Activated CD4-positive, alpha-beta T cell treated with anti-CD3 and anti-CD28 coated beads, Interleukin-2, amount 50 U/mL, for 1 hour (primary cell): ENCODE data around the gene MTAP.

Experiments used
- DNase-seq: peaks from one replicate; pipeline ENCODE4 v3.0.0-alpha.2; 2020

MTAP gene

DNA sequence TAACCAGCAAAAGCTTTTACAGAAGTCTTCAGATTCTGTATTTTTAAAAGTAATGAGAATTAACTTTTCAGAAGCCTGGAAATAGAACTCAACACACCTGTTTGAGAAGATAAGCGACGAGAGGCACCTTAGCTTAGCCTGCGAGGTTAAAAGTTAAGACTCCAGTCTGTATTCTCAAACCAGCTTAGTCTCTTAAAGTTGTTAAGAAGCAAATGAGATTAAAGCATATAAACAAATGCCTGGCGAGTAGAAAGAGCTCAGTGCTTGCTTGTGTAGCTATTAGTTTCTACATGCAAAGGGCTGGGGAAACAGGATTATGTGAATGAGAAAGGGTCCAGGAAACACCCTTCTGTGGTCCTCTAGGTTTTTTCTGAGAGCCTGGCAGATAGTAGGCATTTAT, 51.7 kb downstream of the MTAP start:
- no peak for DNase-seq

DNA sequence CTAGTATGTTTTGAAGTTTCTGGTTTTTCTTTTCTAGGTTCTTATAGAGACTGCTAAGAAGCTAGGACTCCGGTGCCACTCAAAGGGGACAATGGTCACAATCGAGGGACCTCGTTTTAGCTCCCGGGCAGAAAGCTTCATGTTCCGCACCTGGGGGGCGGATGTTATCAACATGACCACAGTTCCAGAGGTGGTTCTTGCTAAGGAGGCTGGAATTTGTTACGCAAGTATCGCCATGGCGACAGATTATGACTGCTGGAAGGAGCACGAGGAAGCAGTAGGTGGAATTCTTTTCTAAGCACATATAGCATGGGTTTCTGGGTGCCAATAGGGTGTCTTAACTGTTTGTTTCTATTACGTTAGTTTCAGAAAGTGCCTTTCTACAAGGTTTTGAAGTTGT, 52.2 kb downstream of the MTAP start:
- no peak for DNase-seq

DNA sequence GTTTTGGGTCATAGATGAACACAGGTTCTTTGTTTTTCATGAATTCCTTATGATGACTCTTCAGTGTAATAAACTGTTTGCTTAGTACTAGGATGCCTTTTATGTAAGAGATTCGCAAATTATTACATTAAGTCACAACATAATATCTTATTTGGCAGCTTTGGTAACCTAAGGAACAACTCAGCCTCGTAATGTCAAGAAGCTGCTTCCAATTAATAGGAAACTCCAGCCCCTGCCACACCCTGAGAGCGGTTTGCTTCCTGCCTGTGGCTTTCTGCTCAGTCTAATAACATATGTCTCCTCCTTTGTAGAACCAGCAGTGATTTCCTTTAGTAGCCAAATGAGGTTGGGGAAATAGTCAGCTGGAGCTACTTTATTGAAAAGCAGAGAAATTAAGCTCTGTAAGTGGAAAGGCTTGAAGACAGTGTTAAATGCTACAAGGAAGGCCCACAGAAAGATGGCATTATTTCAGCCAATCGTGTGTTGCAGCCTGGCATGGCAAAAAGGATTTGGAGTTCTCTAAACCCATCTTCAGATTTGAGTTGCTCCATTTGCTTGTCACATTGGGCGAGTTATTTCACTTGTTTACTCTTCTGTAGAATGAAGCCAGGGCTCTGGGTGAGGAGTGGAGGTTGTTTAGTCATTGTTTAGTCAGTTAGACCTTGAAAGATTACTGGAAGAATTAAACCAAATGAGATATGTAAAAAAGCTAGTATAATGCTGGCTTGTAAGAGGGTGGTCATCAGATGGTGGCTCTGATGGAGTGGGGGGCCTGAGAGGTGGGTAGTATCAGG, 54.1 kb downstream of the MTAP start:
- DNase-seq = no peak

DNA sequence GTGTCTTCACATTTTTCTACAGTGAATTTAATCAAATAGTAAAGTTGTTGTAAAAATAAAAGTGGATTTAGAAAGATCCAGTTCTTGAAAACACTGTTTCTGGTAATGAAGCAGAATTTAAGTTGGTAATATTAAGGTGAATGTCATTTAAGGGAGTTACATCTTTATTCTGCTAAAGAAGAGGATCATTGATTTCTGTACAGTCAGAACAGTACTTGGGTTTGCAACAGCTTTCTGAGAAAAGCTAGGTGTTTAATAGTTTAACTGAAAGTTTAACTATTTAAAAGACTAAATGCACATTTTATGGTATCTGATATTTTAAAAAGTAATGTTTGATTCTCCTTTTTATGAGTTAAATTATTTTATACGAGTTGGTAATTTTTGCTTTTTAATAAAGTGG, 60.4 kb downstream of the MTAP start:
- no peak for DNase-seq

DNA sequence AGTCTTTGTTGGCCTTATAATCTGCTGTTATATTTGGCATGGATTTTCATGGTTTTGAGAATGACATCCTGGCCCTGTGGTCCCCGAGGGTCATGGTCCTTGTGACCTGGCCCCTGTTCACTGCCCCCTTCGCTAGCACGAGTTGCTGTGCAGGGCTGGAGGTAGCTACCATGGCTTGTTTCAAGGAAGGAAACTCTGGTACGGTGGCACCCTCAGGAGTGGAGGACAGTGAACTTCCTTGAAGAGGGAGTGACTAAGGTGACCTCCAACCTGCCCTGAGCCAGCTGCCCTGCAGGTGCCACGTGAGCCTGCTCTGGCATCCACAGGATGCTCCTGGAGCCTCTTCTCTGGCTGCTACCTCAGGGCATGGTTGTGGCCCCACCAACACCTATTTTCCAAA, 62.1 kb downstream of the MTAP start:
- DNase-seq = no peak

DNA sequence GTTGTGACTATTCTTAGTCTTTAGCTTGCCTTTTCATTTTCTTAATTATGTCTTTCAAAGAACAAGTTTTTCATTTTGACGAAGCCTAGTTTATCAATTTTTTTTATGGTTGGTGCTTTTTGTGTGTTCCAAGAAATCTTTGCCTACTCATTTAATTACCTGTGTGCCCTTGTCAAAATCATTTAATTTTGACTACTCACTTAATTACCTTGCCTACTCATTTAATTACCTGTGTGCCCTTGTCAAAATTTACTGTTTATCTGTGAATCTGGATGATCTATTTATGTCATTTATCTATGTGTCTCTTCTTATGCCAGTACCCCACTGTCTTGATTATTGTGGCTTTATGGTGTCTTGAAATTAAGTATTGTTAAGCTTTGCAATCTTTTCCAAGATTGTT, 63.9 kb downstream of the MTAP start:
- no peak for DNase-seq

DNA sequence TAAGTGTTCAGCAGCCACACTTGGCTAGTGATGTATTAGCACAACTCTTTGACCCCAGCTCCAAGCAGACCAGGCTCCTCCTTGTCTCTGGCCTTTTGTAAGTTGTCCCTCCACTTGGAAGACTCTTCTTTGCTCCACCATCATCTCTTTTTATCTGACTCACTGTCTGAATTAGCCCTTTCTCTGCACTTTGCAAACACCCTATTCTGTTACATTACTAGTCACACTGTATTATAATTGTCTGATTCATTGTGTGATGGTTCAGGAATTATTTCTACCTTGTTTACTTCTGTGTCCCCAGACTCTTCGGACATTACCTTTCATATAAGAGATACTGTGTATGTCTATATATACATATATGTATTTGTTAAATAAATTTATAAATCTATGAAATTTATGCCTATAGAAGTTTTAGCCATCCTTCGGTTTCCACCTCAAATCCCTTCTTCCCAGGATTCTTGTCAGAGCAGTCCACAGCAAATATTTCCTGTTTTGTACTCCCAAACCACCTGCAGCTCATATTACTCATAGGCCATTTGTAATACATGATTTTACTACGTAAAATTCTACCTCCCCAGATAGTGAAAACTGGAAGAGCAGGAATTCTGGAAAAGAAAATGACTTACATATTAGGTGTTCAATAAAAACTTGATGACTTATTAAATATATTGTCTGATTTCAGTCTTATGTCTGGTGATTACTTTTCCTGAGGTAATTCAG, 69.0 kb downstream of the MTAP start:
- no peak for DNase-seq

DNA sequence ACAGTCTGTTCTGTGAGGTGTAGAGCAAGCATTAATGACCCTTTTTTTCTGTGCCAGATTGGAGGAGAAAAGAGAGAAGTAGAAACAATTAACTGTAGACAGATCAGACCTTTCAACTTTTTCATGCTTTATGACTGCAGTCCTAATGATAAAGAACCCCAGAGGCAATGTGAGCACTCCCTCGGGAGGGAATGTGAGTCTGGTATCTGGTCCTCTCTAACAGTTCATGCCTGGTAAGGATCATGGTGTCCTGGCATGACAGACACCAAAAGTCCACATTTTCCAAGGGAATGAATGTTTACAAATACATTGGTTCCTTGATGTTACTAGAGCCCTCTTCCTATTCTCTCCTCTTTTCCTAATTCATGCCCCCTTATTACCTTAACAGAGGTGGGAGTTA, 70.3 kb downstream of the MTAP start:
- DNase-seq = no peak

DNA sequence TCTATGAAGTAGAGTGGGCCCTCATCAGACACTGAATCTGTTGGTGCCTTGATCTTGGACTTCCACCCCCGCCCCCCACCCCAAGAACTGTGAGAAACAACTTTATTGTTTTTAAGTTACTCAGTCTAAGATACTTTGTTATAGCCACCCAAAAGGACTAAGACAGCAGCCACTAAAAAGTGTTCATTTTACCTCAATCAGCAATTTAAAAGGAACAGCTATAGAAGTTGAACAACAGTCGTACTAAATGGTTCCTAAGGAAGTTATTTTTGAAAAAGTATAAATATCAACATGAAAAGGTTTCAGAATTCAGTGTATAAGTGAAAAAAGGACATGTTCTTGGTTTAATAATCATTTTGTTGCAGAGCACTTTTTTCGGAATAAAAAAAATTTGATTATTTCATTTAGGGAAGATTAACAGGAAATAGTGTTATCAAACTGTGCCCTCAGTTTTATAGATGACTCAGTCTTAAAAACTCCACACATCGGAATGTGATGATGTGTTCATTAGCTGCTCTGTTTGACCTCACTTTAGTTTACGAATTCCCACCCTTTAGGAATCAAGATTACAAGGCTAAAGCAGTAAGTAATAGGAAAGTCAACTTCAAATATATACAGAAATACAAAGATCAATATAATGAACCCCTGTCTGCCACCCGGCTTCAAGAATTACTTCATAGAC, 71.2 kb downstream of the MTAP start:
- no peak for DNase-seq

DNA sequence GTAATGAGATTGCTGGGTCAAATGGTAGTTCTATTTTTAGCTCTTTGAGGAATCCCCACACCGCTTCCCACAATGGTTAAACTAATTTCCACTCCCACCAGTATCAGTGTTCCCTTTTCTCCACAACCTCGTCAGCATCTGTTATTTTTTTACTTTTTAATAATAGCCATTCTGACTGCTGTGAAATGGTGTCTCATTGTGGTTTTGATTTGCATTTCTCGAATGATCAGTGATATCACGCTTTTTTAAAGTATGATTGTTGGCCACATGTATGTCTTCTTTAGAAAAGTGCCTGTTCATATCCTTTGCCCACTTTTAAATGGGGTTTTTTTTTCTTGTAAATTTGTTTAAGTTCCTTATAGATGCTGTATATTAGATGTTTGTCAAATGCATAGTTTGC, 73.5 kb downstream of the MTAP start:
- DNase-seq = no peak

DNA sequence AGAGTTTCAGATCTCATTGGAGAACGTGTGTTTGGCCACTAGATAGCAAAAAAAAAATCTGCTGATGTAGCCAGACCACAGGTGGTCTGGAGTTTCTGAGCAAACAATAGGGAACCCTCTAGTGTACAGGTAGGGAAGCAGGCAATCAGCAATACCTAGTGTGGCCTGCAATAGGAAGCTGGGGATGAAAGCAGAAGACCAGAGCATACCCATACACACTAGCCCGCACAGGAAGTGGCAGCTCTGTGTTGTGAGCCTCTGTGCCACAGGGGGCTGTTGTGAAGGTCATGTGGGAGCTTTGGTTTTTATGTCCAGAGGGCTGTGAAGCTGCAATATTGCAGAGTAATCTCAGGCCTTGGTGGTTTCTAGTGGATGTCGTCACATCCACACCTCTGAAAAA, 81.2 kb downstream of the MTAP start:
- no peak for DNase-seq

DNA sequence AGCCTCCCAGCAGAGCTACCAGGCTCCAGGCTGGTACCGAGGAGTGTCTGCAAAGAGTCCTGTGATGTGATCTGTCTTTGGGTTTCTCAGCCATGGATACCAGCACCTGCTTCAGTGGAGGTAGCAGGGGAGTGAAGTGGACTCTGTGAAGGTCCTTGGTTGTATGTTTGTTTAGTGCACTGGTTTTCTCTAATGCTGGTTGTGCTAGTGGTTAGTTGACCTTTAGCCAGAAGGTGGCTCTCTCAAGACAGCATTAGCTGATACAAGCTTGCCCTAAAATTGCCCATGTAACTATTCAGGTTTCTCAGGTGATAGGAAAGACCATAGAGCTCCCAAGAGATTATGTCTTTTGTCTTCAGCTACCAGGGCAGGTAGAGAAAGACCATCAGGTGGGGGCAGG, 87.2 kb downstream of the MTAP start:
- no peak for DNase-seq

DNA sequence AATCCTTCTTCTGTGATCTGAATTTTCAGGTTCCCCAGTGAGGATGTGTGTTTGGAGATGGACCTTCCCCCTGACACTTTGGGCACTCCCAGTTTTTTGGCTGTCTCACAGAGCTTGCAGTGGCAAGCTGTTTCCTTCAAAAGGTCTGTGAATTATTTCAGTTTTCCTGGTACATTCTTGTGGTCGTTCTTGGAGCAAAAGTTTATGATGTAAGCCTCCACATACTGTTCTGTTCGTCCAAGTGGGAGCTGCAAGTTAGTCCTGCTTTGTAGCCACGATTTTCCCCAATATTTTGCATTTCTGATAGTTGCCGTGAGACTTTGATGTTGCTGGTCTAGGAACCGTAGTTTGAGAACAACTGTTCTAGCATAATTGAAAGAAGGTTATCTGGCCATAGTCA, 88.3 kb downstream of the MTAP start:
- no peak for DNase-seq

DNA sequence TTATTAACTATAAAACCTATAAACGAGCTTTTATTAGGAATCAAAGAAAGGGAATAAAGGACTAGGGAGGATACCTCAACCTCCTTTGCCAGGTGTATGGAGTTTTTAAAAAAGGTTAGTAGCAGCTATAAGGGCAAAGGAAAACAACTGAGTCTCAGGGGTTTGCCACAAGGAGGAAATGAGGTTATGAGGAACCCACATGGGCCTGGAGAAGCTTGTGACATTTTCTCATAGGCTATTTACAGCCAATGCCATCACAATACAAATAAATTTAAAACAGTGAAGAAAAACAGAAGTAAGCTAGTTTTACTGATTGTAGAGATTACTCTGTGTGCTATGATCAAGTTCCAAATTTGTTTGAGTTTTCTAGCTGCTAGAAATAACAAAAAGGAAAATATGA, 99.1 kb downstream of the MTAP start:
- DNase-seq = no peak

DNA sequence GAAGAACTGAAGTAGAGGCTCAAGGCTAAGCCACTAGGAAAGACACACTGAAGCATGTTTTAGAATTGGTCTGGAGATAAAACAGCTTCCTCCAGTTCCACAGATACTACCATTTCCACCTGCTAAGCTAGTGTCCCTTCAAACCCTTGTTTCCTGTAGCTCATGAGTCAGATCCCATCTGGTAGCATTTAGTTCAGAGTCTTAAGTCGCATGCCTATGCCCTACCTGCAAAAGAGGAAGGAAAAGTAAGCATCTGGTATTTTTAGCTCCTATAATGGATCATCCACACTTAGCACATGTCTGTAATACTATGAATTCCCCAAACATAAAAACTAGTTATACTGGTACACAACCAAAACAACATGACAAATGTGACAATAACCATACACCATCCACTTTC, 99.7 kb downstream of the MTAP start:
- DNase-seq = no peak

DNA sequence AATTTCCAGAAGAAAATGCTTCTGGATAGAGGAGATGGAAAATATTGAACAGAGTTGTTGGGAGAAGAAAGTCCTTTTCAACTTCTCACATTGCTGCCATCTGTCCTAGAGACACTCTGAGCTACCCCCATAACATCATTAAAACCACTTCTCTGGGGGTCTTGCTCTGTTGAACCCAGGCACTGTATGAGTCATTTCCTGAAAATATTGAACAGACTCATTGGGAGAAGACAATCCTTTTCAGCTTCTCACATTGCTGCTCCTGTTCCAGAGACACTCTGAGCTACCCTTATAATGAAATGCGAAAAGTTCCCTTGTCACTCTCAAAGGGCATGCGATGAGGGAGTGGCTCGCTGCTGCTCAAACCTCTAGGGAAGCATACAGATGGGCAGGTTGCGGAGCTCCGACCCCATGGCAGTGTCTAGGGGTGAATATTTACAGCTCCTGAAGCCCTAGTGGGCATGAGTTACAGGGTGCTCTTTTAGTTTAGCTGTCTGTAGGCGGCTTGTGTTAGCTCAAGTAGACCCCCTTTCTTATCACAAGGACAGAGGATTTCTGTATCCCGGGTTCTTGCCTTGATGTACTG, 101.0 kb downstream of the MTAP start:
- no peak for DNase-seq

DNA sequence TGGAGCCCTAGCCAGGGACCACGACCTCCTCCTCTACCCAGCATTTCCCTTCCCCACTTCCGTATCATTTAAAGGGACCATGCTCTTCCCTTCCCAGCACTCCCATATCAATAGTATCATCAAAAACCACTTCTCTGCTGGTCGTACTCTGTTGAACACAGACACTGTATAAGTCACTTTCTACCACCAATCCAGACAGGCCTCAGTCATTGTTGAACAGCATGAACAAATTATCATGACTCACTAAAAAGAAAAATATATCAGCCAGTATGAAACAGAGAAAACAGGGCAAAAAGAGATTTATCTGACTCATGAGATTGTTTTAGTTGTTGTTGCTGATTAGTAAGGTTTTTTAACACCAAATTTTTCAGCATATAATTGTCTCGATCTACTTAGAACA, 101.9 kb downstream of the MTAP start:
- no peak for DNase-seq

DNA sequence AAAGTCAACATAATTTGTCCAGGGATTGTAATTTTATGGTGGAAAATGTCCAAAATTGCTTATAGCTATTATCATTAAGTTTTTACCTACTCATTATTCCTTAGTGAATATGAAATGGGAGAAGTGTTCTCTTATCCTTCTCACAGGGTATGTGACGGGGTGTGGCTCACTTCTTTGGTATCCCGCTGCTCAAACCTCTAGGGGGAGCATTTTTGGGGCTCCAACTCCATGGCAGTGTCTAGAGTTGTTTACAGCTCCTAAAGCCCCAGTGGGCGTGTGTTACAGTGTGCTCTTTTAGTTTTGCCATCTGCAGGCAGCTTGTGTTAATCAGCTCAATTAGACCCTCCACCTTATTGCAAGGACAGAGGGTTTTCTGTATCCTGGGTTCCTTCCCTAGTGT, 102.3 kb downstream of the MTAP start:
- DNase-seq = no peak

DNA sequence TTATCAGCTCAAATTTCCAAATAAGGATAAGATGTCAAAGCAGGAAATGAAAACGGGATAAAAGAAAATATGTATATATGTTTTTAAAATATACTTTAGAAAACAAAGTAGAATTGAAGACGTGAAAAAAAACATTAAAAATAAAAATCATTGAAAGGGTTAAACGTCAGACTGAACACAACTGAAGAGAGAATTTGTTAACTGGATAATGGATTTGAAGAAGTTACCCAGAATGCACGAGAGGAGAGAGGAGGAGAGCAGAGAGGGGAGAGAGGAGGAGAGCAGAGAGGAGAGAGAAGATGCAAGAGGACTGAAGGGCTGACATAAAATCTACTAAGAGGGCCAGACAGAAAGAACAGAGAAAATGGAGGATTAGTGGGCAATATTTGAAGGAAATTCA, 103.8 kb downstream of the MTAP start:
- DNase-seq = no peak

DNA sequence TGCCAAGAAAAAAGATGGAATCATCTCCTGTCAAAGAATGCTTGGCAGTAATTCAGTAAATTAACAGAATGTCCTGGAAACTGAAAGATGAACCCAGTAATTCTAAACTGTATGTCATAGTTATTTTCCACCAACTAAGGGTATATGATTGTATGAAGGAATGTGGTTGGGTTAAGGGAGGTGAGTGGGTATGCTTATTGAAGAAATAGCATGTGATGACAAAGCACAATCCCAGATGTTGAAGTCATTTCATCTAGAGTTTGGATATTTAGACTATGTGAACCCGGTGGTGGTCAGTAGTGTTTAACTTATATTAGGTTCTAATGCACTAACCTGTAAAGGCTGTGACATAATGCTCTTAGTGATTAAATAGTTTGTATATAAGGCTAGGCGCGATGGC, 104.4 kb downstream of the MTAP start:
- no peak for DNase-seq

DNA sequence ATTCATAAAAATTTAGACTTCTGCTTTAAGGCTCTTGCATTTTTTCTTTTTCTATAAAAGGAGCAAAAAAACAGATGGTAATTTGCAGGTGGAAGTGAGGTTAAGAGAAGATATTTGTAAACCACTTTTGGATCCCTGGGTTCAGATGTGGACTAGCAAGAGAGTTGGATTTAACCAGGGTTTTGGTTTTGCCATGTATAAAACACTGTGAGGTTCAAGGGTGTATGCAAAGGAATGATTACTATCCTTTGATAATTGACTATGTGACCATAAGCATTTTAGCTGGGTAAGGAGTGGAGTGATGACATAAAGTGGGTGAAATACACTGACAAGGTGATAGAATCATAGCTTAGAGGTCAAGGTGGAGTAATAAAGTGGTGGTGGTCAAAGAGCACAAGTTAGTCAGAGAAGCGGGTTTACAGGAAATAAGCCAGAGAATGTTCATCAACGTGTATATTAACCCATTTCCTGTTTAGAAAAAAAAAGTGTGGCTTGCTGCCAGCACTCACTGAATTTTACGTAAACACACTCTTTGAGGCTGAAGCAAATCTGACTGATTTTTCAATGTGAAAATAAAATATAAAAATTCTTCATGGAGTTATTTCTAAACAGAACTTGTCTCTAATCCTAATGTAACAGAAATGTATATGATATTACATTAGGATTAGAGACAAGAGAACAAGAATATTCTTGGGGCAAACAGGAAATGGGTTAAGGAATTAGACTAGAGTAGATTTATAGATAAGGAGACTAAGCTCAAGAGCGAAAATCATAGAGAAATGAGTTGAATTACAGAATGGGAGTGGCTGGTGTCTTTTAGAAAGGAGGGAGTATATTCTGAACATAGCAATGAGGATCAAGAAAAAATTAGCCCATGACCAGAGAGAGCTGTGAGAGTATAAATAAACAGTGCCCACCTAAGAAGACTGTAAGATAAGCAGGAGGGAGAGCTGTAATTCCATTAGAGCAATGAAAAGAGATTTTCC, 117.2 kb downstream of the MTAP start:
- DNase-seq = peak; percentile 4

DNA sequence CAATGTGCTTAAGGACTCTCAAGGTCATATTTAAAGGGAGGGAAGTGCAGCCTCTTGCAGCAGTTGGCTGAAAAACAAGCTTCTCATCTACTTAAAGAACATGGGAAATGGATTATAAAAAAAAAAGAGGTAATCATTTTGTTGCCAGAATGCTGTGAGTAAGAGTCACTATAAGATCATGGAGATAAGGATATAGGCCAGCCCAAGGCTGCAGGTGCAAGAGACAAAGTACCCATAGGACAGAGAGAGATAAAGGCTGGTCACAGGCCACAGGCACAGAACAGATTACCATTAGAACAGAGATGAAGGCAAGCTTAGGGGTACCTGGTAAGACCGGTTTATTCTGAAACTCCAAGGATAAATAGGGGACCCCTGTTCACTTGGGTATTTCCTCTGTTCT, 121.3 kb downstream of the MTAP start:
- no peak for DNase-seq

DNA sequence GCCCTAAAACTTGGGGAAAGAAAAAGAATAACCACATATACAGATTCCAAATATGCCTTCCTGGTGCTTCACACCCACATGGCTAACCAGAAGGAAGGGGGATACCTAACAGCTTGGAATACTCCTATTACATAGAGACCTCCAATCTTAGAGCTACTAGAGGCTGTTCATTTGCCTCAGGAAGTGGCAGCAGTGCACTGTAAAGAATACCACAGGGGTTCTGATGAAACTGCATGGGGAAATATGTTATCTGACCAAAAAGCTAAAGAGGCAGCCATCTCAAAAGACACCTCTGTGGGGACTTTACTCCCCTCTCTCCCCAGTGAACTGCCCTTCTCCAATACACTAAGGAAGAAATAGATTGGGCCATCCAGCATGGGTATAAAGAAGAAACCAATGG, 125.3 kb downstream of the MTAP start:
- no peak for DNase-seq
